Esophagus muscularis mucosa (tissue), 3 donors: ENCODE data around the gene TMEM158.

Experiments
- CTCF ChIP-seq, 3 experiments: fragments of 200-600 bp in 2 of 3; fragments of 450-650 bp in 1 of 3; sonication (generic) in 2 of 3; IDR thresholded peaks; one replicate each; pipeline ENCODE4 v1.5.1; 2017 to 2019; ENCODE audit warnings: antibody characterized with exemption in 3 of 3, mild to moderate bottlenecking in 2 of 3, moderate library complexity in 1 of 3
- POLR2A ChIP-seq: fragments of 450-650 bp; IDR thresholded peaks from one replicate; pipeline ENCODE4 v1.6.1; 2017; ENCODE audit warnings: antibody characterized with exemption, moderate library complexity, mild to moderate bottlenecking, low read depth
- POLR2AphosphoS5 ChIP-seq, 2 donors: sonication (generic); formaldehyde crosslinking; IDR thresholded peaks; one replicate each; pipeline ENCODE4 v1.6.1; 2017; ENCODE audit warnings: antibody characterized with exemption in 2 of 2

GRCh38 chr3:45249391-45249790 is 23.3 kb upstream of the TMEM158 start:
- TF ChIP-seq POLR2A (no peak), CTCF (IDR thresholded peaks at IDR 0.05) (no peak), POLR2AphosphoS5 (IDR thresholded peaks at IDR 0.05) (no peak)
